GM21515 (cell line): ENCODE measurements around the gene CLN3.
"Not testable (repeated sequence)": the region's sequence is repeated elsewhere in the genome, so short reads cannot be mapped to it uniquely, and the experiment has no call there.

Experiments used
- ATAC-seq: cut with Tn5 transposase; IDR thresholded peaks from one replicate; pipeline ENCODE4 v1.9.1; 2021; ENCODE audit not compliant: unreplicated experiment

CLN3 gene

GRCh38 chr16:28495098-28495793 lies 3.4 kb upstream of the CLN3 start:
- ATAC-seq, result no peak

GRCh38 chr16:28494121-28494851 lies 2.4 kb upstream of the CLN3 start, which contains the start of gene APOBR:
TSS of gene APOBR (plus strand) at chr16:28494643. CDS start at chr16:28494682, 39 bp downstream.
- ATAC-seq, result peak; percentile 43

DNA sequence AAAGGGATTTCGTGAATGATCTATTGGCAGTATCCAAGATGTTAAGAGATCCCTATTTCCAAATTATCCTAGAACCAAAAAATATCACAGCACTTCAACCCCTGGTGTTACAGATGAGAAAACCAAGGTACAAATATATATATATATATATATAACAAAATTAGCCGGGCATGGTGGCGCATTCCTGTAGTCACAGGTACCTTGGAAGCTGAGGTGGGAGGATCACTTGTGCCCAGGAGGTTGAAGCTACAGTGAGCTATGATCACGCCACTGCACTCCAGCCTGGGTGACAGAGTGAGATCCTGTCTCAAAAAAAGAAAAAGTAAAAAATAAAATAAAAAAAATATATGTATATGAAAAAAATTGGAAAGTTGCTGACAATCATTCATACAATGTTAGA lies 637 bp upstream of the CLN3 start:
- no peak for ATAC-seq

DNA sequence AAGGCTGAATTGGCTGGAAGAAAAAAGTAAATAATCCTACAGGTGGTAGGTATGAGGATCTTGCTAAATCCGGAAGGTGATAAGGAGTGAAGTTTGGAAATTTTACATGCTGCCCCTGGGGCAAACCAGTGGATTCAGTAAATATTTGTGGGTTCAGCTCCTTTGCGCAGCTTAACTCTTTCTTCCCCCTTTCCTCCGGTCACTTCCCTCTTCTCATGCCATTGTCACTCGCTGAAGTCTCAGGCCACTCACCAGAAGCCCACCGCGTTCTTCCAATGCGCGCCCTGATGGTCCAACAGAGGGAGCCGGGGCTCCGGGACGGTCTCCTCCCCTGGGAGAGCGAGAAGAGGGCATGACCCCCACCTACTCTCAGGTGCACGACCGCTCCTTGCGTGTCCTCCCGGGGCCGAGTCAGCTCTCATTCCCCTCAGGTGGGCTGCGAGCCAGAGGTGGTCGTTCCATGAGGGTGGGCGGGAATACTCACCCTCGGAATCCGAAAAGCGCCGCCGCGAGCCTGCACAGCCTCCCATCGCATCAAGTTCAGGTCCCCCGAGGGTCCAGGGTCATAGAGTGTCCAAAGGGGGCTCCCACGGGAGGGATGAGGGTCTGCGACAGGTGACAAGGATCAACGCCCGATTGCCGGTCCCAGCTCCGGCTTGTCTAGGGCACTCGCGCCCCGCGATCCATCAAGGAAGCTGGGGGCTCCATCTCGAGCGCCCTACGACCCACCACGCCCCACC lies 474 bp downstream of the CLN3 start:
- ATAC-seq, result peak; percentile 10

DNA sequence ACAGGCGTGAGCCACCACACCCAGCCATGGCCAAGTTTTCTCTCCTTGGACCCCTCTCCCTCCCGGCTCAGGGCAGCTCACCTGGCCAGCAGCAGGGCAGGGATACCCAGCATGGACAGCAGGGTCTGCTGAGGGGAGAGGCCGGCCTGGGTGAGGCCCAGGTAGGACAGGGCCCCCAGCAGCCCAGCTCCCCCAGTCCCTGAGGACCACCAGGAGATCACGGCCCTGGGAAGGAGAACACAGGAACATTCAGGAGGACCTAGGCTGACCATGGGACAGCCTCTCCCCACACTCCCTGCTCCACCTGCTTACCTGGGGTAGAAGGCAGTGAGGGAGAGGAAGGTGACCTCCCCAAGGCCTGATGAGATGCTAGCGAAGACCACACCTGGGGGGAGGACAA lies 5.6 kb downstream of the CLN3 start:
- ATAC-seq, result no peak

DNA sequence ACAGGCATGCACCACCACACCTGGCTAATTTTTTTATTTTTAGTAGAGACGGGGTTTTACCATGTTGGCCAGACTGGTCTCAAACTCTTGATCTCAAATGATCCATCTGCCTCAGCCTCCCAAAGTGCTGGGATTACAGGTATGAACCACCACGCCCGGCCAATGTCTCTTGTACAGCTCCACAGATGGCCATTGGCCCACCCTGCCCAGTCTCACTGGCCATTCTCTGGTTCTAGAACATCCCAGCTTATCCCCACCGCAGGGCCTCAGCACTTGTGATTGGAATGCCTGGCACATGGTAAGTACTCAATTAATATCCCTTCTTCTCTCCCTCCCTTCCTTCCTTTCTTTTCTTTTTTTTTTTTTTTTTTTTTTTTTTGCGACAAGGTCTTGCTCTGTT lies 8.5 kb downstream of the CLN3 start:
- ATAC-seq, result not testable (repeated sequence)

- ATAC-seq, result no peak
These were observed 9.8 kb downstream of the CLN3 start for GRCh38 chr16:28482026-28482425.

DNA sequence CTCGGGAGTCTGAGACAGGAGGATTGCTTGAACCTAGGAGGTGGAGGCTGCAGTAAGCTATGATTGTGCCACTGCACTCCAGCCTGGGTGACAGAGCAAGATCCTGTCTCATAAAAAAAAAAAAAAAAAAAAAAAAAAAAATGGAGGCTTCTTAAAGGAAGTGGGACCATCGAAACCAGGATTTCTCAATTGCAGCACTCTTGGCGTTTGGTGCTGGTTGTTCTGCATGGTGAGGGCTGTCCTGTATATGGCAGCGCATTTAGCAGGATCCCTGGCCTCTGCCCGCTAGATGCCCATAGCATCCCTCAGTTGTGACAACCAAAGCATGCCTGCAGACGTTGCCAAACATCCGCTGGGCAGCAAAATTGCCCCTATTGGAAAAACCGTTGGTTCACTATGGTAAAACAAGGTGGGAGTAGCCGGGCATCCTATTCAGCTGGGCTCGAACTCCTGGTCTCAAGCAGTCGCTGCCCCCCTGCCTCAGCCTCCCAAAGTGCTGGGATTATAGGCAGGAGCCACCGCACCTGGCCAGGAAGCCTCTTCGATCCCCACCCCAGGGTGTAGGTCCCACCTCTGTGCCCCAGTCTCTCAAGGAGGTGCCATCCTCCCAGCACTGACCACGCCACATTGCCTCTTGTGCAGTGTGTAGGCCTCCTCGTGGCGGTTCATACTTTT lies 13.2 kb downstream of the CLN3 start:
- no peak for ATAC-seq

GRCh38 chr16:28477311-28477920 lies 14.5 kb downstream of the CLN3 start:
- no peak for ATAC-seq

- ATAC-seq, result no peak
These were observed 16.7 kb downstream of the CLN3 start for GRCh38 chr16:28475221-28475620.

DNA sequence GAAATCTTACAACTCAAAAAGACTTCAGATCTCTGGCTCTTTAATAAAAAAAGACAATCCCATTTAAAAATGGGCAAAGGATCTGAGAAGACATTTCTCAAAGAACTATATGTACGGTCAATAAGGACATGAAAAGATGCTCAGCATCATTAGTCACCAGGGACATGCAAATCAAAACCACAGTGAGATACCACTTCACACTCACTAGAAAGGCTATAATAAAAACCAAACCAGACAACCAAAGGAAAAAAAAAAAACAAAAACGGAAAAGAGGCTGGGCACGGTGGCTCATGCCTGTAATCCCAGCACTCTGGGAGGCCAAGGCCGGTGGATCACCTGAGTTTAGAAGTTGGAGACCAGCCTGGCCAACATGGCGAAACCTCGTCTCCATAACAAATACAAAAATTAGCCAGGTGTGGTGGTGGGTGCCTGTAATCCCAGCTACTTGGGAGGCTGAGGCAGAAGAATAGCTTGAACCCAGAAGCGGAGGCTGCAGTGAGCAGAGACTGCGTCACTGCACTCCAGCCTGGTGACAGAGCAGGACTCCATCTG lies 18.1 kb downstream of the CLN3 start:
- ATAC-seq, result no peak

DNA sequence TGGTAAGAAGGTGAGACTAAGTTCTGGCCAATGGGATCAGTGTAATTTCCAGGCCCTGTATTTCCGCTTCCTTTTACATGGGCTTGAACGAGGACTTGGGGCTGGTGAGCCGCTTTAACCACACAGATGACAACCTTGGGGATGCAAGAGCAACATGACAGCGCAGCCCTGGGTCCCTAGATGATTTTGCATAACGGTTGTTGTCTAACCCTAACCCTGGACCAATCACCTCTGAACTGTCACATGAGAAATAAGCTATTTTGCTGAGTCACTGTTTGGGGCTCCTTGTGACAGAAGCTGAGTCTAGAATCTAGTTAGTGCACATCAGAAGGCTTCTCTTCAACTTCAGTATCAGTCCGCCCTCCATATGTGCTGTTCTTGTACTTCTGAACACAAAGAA lies 44.8 kb downstream of the CLN3 start:
- not testable (repeated sequence) for ATAC-seq

- not testable (repeated sequence) for ATAC-seq
These were observed 45.5 kb downstream of the CLN3 start for GRCh38 chr16:28446388-28446787.

GRCh38 chr16:28443943-28444342 lies 47.9 kb downstream of the CLN3 start:
- ATAC-seq, result not testable (repeated sequence)

DNA sequence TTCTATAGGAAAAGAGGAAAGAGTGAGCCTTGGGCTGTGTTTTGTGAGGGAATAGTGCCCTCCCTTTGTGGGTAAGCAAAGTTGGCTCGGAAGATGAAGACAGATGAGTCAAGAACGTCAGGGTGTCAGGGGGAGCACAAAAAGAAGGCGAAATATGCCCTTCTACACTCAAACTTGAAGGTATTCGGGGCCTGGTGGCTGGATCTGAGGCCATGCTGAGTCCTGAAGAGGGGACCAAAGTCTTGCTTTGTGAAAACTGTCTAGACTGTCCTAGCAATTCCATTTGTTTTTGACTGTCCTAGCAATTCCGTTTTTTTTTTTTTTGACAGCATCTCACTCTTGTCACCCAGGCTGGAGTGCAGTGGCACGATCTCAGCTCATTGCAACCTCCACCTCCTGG lies 53.0 kb downstream of the CLN3 start:
- not testable (repeated sequence) for ATAC-seq

DNA sequence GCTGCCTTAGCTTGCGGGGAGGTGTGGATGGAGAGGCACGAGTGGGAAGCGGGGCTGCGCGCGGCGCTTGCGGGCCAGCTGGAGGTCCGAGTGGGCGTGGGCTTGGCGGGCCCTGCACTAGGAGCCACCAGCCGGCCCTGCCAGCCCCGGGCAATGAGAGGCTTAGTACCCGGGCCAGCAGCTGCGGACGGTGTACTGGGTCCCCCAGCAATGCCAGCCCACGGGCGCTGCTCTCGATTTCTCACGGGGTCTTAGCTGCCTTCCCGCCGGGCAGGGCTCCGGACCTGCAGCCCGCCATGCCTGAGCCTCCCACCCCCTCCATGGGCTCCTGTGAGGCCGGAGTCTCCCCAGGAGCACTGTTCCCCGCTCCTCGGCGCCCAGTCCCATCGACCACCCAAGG lies 56.5 kb downstream of the CLN3 start:
- ATAC-seq, result not testable (repeated sequence)
